ENCODE data around the gene STAT5A. TPM values are rescaled to one million over a fixed set of nuclear protein-coding genes. Genes with fewer than 3 reads are reported as not detected.

Gene STAT5A
- total RNA-seq, 1 donor, result 35.5 TPM

GRCh38 chr17:42312285-42313130 lies 24.2 kb downstream of the STAT5A start:
- peaks cover 10% of the 10 kb centered on the region for H3K4me1 ChIP-seq (ENCODE audit: insufficient read depth, low read length)
- peak; percentile 45 for TF ChIP-seq CTCF (IDR thresholded peaks at IDR 0.05; ENCODE audit: extremely low read depth, low read depth, low read length)
- peak overlapping the region; percentile 9 for H3K4me2 ChIP-seq (ENCODE audit: insufficient read depth, low read length)
- H3K79me2 ChIP-seq (ENCODE audit: insufficient read depth, low read length), result no peaks in the 10 kb centered on the region
- peaks cover 50% of the 10 kb centered on the region for H3K36me3 ChIP-seq (ENCODE audit: insufficient read depth, low read length)
- peak overlapping the region; percentile 10 for H3K27ac ChIP-seq (ENCODE audit: low read depth, low read length)
- peaks cover 6% of the 10 kb centered on the region for H4K20me1 ChIP-seq (ENCODE audit: insufficient read depth, low read length)
- H2AFZ ChIP-seq (ENCODE audit: low read length), result no peak overlapping the region
- peak; percentile 97 for DNase-seq (ENCODE audit: insufficient read length, low spot score, missing footprints)
- H3K4me3 ChIP-seq (ENCODE audit: insufficient read depth, low read length), result no peak overlapping the region
- H3K9me3 ChIP-seq (ENCODE audit: low read depth, low read length), result no peaks in the 10 kb centered on the region
- H3K27me3 ChIP-seq (ENCODE audit: insufficient read depth, low read length), result no peaks in the 10 kb centered on the region

- Histone ChIP-seq H3K27ac (ENCODE audit: low read depth, low read length) (no peak overlapping the region), H3K4me3 (ENCODE audit: insufficient read depth, low read length) (no peak overlapping the region), H3K36me3 (ENCODE audit: insufficient read depth, low read length) (peaks cover 58% of the 10 kb centered on the region), H4K20me1 (ENCODE audit: insufficient read depth, low read length) (peaks cover 11% of the 10 kb centered on the region), H2AFZ (ENCODE audit: low read length) (no peak overlapping the region), H3K4me1 (ENCODE audit: insufficient read depth, low read length) (peaks cover 10% of the 10 kb centered on the region), H3K9me3 (ENCODE audit: low read depth, low read length) (no peaks in the 10 kb centered on the region), H3K27me3 (ENCODE audit: insufficient read depth, low read length) (no peaks in the 10 kb centered on the region), H3K79me2 (ENCODE audit: insufficient read depth, low read length) (no peaks in the 10 kb centered on the region), H3K4me2 (ENCODE audit: insufficient read depth, low read length) (no peak overlapping the region)
- TF ChIP-seq CTCF (IDR thresholded peaks at IDR 0.05; ENCODE audit: extremely low read depth, low read depth, low read length), result no peak
- no peak for DNase-seq (ENCODE audit: insufficient read length, low spot score, missing footprints)
Observed at GRCh38 chr17:42313389-42313772, 25.1 kb downstream of the STAT5A start.

- Histone ChIP-seq H4K20me1 (ENCODE audit: insufficient read depth, low read length) (peaks cover 11% of the 10 kb centered on the region), H3K4me1 (ENCODE audit: insufficient read depth, low read length) (peaks cover 10% of the 10 kb centered on the region), H3K79me2 (ENCODE audit: insufficient read depth, low read length) (no peaks in the 10 kb centered on the region), H3K27ac (ENCODE audit: low read depth, low read length) (no peak overlapping the region), H3K4me2 (ENCODE audit: insufficient read depth, low read length) (no peak overlapping the region), H3K36me3 (ENCODE audit: insufficient read depth, low read length) (peaks cover 64% of the 10 kb centered on the region), H3K4me3 (ENCODE audit: insufficient read depth, low read length) (no peak overlapping the region), H2AFZ (ENCODE audit: low read length) (no peak overlapping the region), H3K27me3 (ENCODE audit: insufficient read depth, low read length) (no peaks in the 10 kb centered on the region), H3K9me3 (ENCODE audit: low read depth, low read length) (no peaks in the 10 kb centered on the region)
- no peak for DNase-seq (ENCODE audit: insufficient read length, low spot score, missing footprints)
- TF ChIP-seq CTCF (IDR thresholded peaks at IDR 0.05; ENCODE audit: extremely low read depth, low read depth, low read length), result no peak
Observed at GRCh38 chr17:42313773-42314566, 25.7 kb downstream of the STAT5A start.
